GM13976 (cell line): ENCODE data around the gene SRCIN1.
"Not testable (repeated sequence)": the region's sequence is repeated elsewhere in the genome, so short reads cannot be mapped to it uniquely, and the experiment has no call there.

Experiments used
- DNase-seq: peaks from one replicate; pipeline ENCODE4 v3.0.0; 2012; ENCODE audit warnings: low spot score
- in situ Hi-C: fragments of 300-500 bp; cut with MboI; formaldehyde crosslinking; loops from one replicate; pipeline ENCODE4 v1.12.0; 2022; ENCODE audit warnings: low sequenced_read_pairs, mixed read lengths, inconsistent platforms; ENCODE audit not compliant: unreplicated experiment
- TF ChIP-seq, protein P1 (sequence below): IDR thresholded peaks from 2 replicates; pipeline ENCODE4 v1.5.1; 2012; ENCODE audit warnings: borderline replicate concordance, mild to moderate bottlenecking; ENCODE audit not compliant: insufficient read depth; ENCODE audit errors: extremely low read depth, missing control alignments, control extremely low read depth

The SRCIN1 gene

DNA sequence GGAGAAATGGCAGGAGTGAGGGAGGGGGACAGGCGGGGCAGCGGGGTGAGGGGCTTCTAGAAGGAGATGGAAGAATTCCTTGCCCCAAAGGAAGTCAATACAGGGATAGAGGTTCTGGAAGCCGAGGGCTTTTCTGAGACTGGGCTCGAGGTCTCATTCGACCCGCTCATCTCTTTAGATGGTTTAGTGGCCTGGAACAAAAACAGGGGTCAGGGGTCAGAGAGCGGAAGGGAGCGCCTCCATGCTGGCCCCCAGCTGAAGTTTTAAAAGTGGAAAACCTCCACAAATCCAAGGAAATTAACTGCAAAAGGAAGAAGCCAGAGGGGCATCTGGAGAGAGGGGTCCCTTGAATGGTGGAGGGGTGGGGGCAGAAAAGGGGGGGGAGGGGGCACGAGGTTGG lies 72.5 kb downstream of the SRCIN1 start:
- in situ Hi-C loops: no loop called here
- TF ChIP-seq, protein P1, sequence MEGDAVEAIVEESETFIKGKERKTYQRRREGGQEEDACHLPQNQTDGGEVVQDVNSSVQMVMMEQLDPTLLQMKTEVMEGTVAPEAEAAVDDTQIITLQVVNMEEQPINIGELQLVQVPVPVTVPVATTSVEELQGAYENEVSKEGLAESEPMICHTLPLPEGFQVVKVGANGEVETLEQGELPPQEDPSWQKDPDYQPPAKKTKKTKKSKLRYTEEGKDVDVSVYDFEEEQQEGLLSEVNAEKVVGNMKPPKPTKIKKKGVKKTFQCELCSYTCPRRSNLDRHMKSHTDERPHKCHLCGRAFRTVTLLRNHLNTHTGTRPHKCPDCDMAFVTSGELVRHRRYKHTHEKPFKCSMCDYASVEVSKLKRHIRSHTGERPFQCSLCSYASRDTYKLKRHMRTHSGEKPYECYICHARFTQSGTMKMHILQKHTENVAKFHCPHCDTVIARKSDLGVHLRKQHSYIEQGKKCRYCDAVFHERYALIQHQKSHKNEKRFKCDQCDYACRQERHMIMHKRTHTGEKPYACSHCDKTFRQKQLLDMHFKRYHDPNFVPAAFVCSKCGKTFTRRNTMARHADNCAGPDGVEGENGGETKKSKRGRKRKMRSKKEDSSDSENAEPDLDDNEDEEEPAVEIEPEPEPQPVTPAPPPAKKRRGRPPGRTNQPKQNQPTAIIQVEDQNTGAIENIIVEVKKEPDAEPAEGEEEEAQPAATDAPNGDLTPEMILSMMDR: no peak
- no peak for DNase-seq

DNA sequence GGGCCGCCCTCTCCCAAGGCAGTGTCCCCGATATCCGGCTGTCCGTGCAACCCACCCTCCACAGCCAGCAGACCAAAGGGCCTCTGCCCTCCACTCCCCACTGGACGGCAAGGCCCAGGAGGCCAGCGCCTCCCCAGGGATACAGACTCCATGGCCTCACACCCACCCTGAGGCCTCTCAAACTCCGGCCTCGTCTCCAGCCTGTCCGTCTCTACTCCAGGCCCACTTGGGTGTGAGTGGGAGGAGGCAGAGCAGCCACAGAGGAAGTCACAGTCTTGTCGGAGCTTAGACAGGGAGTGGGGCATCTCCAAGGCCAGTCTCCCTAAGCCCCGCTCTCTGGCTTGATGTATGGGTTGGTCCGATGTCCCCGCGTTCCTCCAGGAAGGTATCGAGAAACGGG lies 73.3 kb downstream of the SRCIN1 start:
- no peak for DNase-seq
- in situ Hi-C loops: no loop called here
- TF ChIP-seq, protein P1: no peak

DNA sequence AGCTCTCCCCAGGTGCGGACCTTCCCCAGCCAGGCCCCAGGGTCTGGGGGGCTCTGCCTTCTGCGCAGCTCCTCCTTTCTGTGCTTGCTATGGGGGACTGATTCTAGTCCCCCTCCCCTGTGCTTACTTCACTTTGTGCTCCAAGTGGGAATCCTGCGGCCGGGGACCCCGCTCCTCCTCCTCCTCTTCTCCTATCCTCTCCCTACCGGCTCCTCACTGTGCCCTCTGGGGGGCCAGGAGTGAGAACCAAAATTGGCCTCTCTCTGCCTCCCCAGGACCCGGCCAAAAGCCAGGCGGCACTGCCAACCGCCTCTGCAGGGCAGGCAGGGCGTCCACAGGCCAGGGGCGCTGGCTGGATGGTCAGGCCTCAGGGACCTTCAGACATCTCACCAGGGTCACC lies 74.0 kb downstream of the SRCIN1 start:
- in situ Hi-C loops, DNase-seq: not testable (repeated sequence)

DNA sequence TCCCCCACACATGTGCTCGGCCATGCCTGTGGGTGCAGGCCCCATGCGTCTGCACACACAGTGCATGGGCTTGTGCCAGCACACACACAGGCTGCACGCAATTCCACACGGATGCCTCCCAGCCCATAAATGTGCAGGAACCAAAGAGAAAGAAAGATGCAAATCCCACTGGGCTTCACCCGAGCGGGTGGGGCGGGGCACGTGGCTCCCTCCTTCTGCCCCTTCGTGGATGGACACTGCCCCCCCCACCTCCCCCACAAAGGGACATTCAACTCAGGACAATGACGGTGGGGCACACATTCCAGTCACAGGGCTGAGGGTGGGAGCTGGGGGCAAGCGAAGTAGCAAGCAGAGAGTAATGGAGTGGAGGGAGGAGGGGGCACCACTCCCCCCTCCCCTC lies 74.9 kb downstream of the SRCIN1 start:
- in situ Hi-C loops, DNase-seq: not testable (repeated sequence)

DNA sequence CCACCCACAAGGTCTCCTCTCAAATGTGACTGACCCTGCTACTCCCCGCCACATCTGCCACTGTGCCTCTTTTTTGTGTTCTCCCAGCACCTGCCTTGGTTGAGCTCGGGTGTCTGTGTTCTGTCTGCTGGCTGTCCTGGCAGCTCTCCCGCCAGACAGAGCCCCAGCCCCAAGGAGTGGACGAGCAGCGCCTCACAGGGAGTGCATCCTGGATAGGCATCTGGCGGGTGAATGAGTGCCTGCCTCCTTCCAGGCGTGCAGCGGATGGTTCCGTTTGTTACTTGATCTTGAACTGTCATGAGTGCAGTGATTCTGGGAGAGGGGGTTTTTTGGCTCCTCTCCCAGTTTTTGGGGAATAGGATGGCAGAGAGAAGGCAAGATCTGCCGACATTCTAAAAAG lies 77.6 kb downstream of the SRCIN1 start:
- DNase-seq, in situ Hi-C loops: not testable (repeated sequence)

DNA sequence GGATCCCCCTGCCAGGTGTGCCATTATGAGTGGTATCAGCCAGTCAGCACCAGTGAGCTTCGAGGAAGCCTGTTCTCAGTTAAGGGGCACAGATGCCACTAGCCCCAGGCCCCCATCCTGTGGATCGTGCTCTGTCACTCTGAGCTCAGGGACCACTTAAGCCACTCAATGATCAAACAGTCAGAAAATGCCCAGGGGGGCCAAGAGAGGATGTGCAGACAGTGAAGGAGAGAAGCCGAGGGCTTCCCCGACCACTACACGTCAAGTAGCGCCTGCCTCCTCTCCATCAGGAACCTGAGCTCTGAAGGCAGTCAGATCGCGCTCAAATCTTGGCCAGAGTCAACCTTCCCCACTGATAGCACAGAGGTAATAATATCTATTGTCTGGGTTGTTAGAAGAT lies 79.2 kb downstream of the SRCIN1 start:
- DNase-seq, in situ Hi-C loops: not testable (repeated sequence)

DNA sequence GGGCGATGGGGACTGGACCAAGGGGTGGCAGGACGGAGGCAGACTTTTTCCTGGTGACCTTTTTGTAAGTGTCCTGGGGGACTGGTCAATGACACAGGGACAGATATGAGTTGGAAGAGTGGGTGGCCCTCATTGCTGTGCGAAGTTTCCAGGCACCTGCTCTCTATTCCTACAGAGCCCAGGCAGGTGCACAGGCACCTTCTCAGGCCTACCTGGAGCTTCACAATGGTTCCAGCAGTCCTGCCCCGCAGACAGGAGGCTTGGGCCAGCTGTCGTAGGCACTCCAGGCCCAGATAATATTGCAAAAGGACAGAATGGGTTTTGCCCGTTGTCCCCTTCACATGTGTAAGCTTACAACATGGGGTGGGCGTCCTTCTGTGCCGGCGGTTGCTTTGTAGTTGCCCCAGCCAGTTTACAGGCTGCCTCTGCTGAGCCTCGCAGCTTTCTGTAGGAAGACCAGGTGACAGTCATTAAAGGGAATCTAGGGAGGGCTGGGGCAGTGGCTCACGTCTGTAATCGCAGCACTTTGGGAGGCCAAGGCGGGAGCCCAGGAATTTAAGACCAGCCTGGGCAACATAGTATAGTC lies 93.2 kb downstream of the SRCIN1 start:
- no peak for DNase-seq
- in situ Hi-C loops: no loop called here
- TF ChIP-seq, protein P1: no peak

DNA sequence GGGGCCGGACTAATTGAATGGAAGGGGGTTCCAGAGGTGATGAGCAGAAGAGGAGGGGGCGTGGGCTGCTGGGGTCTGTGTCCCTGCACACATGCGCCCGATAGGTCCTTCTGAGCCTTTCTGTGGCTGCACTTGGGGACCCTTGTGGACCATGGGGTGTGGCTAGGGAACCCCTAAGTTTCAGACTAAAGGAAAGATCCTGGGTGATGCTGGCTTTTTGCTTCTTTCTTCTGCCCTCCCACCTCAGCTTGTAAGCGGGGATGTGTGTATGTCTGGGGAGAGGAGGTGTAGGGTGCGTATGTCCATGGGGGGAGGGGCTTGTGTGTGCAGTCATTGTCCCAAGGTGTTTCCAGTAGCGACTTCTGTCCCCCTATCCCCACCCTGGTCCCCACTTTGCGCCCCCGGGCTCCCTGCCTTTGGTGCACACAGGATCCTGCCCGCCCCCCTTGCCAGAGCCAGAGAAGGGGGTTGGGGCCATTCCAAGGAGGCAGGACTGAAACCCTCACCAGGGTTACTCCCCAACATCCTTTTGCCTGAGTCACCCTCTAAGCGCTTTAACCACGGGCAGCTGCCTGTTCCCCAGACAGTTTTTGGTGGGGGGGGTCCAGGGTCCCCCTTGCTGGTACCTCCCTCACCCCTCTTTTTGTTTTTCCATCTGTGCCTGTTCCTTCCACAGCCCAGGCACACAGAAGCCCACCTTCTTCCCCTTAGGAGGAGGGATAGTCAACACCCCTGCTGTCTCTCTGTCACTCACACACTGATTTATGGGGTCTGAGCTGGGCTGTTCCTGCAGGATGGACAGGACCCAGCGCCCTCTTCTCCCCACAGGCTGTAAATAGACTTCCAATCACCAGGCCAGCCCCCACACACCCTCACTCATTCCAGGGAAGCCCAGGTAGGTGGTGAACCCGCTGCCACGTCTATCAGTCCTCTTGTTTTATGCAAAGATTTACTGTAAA lies 94.3 kb downstream of the SRCIN1 start:
- in situ Hi-C loops: no loop called here
- TF ChIP-seq, protein P1: no peak
- DNase-seq: no peak

DNA sequence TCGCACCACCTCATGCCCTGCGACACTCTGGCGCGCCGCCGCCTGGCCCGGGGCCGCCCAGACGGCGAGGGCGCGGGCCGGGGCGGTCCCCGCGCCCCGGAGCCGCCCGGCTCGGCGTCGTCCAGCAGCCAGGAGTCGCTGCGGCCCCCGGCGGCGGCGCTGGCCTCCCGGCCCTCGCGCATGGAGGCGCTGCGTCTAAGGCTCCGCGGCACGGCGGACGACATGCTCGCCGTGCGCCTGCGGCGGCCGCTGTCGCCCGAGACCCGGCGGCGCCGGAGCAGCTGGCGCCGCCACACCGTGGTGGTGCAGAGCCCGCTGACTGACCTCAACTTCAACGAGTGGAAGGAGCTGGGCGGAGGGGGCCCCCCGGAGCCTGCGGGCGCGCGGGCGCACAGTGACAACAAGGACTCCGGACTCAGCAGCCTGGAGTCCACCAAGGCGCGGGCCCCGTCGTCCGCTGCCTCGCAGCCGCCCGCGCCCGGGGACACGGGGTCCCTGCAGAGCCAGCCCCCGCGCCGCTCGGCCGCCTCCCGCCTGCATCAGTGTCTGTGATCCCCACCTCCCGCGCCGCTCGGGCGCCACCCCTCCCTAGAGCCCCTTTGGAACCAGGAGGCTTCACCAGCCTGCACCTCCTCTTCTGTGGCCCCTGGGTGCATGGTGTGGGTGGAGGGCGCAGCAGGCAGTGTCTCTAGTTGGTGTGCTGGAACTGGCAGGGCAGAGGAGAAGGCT lies 95.2 kb downstream of the SRCIN1 start:
- TF ChIP-seq, protein P1: no peak
- peak; percentile 54 for DNase-seq
- in situ Hi-C loops: no loop called here
